ENCODE measurements around the gene ZNFX1.
A peak's percentile ranks its signal among the peaks of the same experiment; 100 is the strongest.

ZNFX1 gene

DNA sequence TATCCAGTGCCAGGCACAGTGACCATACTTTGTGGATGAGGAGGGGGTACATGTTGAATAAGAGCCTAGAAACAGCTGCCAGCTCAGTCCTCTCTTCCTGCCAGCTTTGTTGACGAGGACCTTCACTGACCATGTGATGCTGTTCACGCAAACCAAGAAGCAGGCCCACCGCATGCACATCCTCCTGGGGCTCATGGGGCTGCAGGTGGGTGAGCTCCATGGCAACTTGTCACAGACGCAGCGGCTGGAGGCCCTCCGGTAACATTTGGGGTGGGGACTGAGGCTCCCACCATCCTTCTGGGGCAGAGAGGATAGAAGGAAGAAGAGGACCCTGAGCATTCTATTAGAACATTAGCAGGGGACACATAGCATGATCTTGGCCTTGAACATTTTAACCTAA is 43.0 kb downstream of the ZNFX1 start:
- H3K27ac ChIP-seq (replicated peaks) = no peak overlapping the region
- no peak for DNase-seq (ENCODE audit: low read depth in 1 of 2, low spot score in 1 of 2)
- no peaks in the 10 kb centered on the region for H3K27me3 ChIP-seq (ENCODE audit: insufficient read depth, poor library complexity, severe bottlenecking)
- H3K4me3 ChIP-seq (replicated peaks; ENCODE audit: insufficient read depth, low read length) = no peak overlapping the region
- TF ChIP-seq POLR2AphosphoS5 (IDR thresholded peaks at IDR 0.05; ENCODE audit: low read depth) (no peak), SPI1 (IDR thresholded peaks at IDR 0.05; ENCODE audit: borderline replicate concordance, low read depth) (no peak), GABPA (IDR thresholded peaks at IDR 0.05; ENCODE audit: low read depth) (no peak)
- TF ChIP-seq, protein P1, sequence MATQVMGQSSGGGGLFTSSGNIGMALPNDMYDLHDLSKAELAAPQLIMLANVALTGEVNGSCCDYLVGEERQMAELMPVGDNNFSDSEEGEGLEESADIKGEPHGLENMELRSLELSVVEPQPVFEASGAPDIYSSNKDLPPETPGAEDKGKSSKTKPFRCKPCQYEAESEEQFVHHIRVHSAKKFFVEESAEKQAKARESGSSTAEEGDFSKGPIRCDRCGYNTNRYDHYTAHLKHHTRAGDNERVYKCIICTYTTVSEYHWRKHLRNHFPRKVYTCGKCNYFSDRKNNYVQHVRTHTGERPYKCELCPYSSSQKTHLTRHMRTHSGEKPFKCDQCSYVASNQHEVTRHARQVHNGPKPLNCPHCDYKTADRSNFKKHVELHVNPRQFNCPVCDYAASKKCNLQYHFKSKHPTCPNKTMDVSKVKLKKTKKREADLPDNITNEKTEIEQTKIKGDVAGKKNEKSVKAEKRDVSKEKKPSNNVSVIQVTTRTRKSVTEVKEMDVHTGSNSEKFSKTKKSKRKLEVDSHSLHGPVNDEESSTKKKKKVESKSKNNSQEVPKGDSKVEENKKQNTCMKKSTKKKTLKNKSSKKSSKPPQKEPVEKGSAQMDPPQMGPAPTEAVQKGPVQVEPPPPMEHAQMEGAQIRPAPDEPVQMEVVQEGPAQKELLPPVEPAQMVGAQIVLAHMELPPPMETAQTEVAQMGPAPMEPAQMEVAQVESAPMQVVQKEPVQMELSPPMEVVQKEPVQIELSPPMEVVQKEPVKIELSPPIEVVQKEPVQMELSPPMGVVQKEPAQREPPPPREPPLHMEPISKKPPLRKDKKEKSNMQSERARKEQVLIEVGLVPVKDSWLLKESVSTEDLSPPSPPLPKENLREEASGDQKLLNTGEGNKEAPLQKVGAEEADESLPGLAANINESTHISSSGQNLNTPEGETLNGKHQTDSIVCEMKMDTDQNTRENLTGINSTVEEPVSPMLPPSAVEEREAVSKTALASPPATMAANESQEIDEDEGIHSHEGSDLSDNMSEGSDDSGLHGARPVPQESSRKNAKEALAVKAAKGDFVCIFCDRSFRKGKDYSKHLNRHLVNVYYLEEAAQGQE (IDR thresholded peaks at IDR 0.05; ENCODE audit: insufficient replicate concordance, low read depth) = no peak
- TF ChIP-seq, protein P2, sequence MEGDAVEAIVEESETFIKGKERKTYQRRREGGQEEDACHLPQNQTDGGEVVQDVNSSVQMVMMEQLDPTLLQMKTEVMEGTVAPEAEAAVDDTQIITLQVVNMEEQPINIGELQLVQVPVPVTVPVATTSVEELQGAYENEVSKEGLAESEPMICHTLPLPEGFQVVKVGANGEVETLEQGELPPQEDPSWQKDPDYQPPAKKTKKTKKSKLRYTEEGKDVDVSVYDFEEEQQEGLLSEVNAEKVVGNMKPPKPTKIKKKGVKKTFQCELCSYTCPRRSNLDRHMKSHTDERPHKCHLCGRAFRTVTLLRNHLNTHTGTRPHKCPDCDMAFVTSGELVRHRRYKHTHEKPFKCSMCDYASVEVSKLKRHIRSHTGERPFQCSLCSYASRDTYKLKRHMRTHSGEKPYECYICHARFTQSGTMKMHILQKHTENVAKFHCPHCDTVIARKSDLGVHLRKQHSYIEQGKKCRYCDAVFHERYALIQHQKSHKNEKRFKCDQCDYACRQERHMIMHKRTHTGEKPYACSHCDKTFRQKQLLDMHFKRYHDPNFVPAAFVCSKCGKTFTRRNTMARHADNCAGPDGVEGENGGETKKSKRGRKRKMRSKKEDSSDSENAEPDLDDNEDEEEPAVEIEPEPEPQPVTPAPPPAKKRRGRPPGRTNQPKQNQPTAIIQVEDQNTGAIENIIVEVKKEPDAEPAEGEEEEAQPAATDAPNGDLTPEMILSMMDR (IDR thresholded peaks at IDR 0.05; ENCODE audit: insufficient read depth, low read length) = no peak

DNA sequence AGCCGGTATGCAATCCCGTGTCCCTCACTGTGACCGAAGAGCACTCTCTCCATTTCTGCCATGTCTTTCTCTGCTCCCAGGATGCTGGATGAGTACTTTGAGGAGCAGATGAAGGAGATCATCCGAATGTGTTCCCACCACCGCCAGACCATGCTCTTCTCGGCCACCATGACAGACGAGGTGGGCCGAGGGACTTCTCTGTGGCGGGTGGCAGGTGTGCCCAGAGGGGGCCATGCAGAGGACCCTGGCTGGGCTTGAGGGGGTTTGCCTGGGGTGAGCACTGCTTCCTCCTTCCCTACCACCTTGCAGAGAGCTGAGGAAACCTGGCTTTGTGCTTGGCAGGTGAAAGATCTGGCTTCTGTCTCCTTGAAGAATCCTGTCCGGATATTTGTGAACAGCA is 44.6 kb downstream of the ZNFX1 start:
- no peaks in the 10 kb centered on the region for H3K27me3 ChIP-seq (ENCODE audit: insufficient read depth, poor library complexity, severe bottlenecking)
- H3K27ac ChIP-seq (replicated peaks) = no peak overlapping the region
- DNase-seq (ENCODE audit: low read depth in 1 of 2, low spot score in 1 of 2) = no peak
- no peak for TF ChIP-seq POLR2AphosphoS5 (IDR thresholded peaks at IDR 0.05; ENCODE audit: low read depth)
- TF ChIP-seq, protein P1 (IDR thresholded peaks at IDR 0.05; ENCODE audit: insufficient replicate concordance, low read depth) = no peak
- no peak overlapping the region for H3K4me3 ChIP-seq (replicated peaks; ENCODE audit: insufficient read depth, low read length)

DNA sequence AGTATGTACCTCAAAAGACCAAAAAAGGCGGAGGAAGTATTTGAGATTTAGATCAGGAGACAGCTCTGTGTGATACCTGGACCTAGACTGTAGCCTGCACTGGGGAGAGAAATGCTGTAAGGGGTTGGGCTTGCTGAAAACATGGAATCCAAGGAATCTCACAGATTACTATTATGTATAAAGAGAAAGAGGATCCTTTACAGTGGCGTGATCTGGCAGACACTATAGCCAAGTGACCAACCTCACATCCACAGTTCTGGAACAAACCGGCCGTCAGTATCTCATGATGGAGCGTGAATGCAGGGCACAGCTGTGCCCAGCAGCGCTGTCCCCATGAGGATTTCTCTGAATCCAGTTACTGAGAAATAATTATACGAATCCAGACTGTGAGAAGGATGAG is 46.4 kb downstream of the ZNFX1 start:
- no peaks in the 10 kb centered on the region for H3K27me3 ChIP-seq (ENCODE audit: insufficient read depth, poor library complexity, severe bottlenecking)
- H3K4me3 ChIP-seq (replicated peaks; ENCODE audit: insufficient read depth, low read length) = no peak overlapping the region
- TF ChIP-seq, protein P1 (IDR thresholded peaks at IDR 0.05; ENCODE audit: insufficient replicate concordance, low read depth) = no peak
- TF ChIP-seq, protein P2 (IDR thresholded peaks at IDR 0.05; ENCODE audit: insufficient read depth, low read length) = no peak
- no peak for TF ChIP-seq SPI1 (IDR thresholded peaks at IDR 0.05; ENCODE audit: borderline replicate concordance, low read depth)
- no peak for TF ChIP-seq POLR2AphosphoS5 (IDR thresholded peaks at IDR 0.05; ENCODE audit: low read depth)
- no peak for TF ChIP-seq GABPA (IDR thresholded peaks at IDR 0.05; ENCODE audit: low read depth)
- DNase-seq (ENCODE audit: low read depth in 1 of 2, low spot score in 1 of 2) = no peak
- H3K27ac ChIP-seq (replicated peaks) = peak overlapping the region; percentile 60
